ENCODE data around the gene INPP5A. TPM values are rescaled to one million over a fixed set of nuclear protein-coding genes. Genes with fewer than 3 reads are reported as not detected.
A peak's percentile ranks its signal among the peaks of the same experiment; 100 is the strongest.
"Not testable (repeated sequence)": the region's sequence is repeated elsewhere in the genome, so short reads cannot be mapped to it uniquely, and the experiment has no call there.

Gene INPP5A
- total RNA-seq, 2 donors from 2014 or later: 14.8 to 18.6 TPM

GRCh38 chr10:132790934-132791829 lies 253.6 kb downstream of the INPP5A start:
- Mint-ChIP-seq H3K4me3 (no peak overlapping the region), H3K27ac (no peak overlapping the region), H3K27me3 (peaks cover 0 to 3% of the 10 kb centered on the region in 2 donors), H3K4me1 (ENCODE audit: low read depth in 2 of 2) (no peaks in the 10 kb centered on the region), H3K9me3 (no peaks in the 10 kb centered on the region), H3K36me3 (no peaks in the 10 kb centered on the region)
- ATAC-seq (no peak), DNase-seq (ENCODE audit: low spot score) (no peak)

- H3K4me1 Mint-ChIP-seq (ENCODE audit: low read depth in 2 of 2): not testable (repeated sequence)
Observed at GRCh38 chr10:132792099-132792498, 254.5 kb downstream of the INPP5A start.

GRCh38 chr10:132792796-132793195 lies 255.2 kb downstream of the INPP5A start:
- ATAC-seq: no peak
- Mint-ChIP-seq H3K27me3 (peaks cover 0 to 3% of the 10 kb centered on the region in 2 donors), H3K9me3 (no peaks in the 10 kb centered on the region), H3K4me1 (ENCODE audit: low read depth in 2 of 2) (no peaks in the 10 kb centered on the region), H3K36me3 (no peaks in the 10 kb centered on the region), H3K27ac (no peak overlapping the region), H3K4me3 (no peak overlapping the region)
- no peak for DNase-seq (ENCODE audit: low spot score)

More at GRCh38 chr10:132792099-132792498, 254.5 kb downstream of the INPP5A start:
- not testable (repeated sequence) for H3K27me3 Mint-ChIP-seq; H3K36me3 Mint-ChIP-seq; H3K9me3 Mint-ChIP-seq; H3K4me3 Mint-ChIP-seq; DNase-seq (ENCODE audit: low spot score); ATAC-seq; H3K27ac Mint-ChIP-seq

- DNase-seq (ENCODE audit: low spot score): no peak
- no peak for ATAC-seq
- no peaks in the 10 kb centered on the region for H3K4me1 Mint-ChIP-seq (ENCODE audit: low read depth in 2 of 2)
- H3K4me3 Mint-ChIP-seq: no peak overlapping the region
- no peak overlapping the region for H3K27ac Mint-ChIP-seq
- no peaks in the 10 kb centered on the region for H3K9me3 Mint-ChIP-seq
- H3K36me3 Mint-ChIP-seq: no peaks in the 10 kb centered on the region
- peaks cover 0 to 3% of the 10 kb centered on the region in 2 donors for H3K27me3 Mint-ChIP-seq
Observed at GRCh38 chr10:132793213-132793612, 255.6 kb downstream of the INPP5A start.

GRCh38 chr10:132793871-132794849 lies 256.6 kb downstream of the INPP5A start:
- no peak for ATAC-seq
- no peak overlapping the region for H3K4me3 Mint-ChIP-seq
- no peak overlapping the region for H3K27ac Mint-ChIP-seq
- no peaks in the 10 kb centered on the region for H3K9me3 Mint-ChIP-seq
- H3K36me3 Mint-ChIP-seq: no peaks in the 10 kb centered on the region
- H3K27me3 Mint-ChIP-seq: peaks cover 0 to 3% of the 10 kb centered on the region in 2 donors
- no peak for DNase-seq (ENCODE audit: low spot score)
- no peaks in the 10 kb centered on the region for H3K4me1 Mint-ChIP-seq (ENCODE audit: low read depth in 2 of 2)

- DNase-seq (ENCODE audit: low spot score) (peak; percentile 23), ATAC-seq (no peak)
- Mint-ChIP-seq H3K36me3 (no peaks in the 10 kb centered on the region), H3K9me3 (no peaks in the 10 kb centered on the region), H3K27ac (no peak overlapping the region), H3K4me3 (no peak overlapping the region), H3K27me3 (peaks cover 0 to 3% of the 10 kb centered on the region in 2 donors), H3K4me1 (ENCODE audit: low read depth in 2 of 2) (no peaks in the 10 kb centered on the region)
Observed at GRCh38 chr10:132796846-132797245, 259.3 kb downstream of the INPP5A start.

GRCh38 chr10:132797986-132798385 lies 260.4 kb downstream of the INPP5A start:
- H3K4me1 Mint-ChIP-seq (ENCODE audit: low read depth in 2 of 2); DNase-seq (ENCODE audit: low spot score); H3K27me3 Mint-ChIP-seq; H3K4me3 Mint-ChIP-seq; H3K27ac Mint-ChIP-seq; H3K9me3 Mint-ChIP-seq; H3K36me3 Mint-ChIP-seq; ATAC-seq: not testable (repeated sequence)

GRCh38 chr10:132798403-132798802 lies 260.8 kb downstream of the INPP5A start:
- Mint-ChIP-seq H3K4me1 (ENCODE audit: low read depth in 2 of 2) (no peaks in the 10 kb centered on the region), H3K4me3 (no peak overlapping the region), H3K27ac (no peak overlapping the region), H3K9me3 (no peaks in the 10 kb centered on the region), H3K27me3 (no peaks in the 10 kb centered on the region), H3K36me3 (no peaks in the 10 kb centered on the region)
- ATAC-seq (peak in 1 of 2 donors; percentile 12), DNase-seq (ENCODE audit: low spot score) (peak; percentile 47)

GRCh38 chr10:132798876-132799275 lies 261.3 kb downstream of the INPP5A start:
- no peak overlapping the region for H3K4me3 Mint-ChIP-seq
- no peaks in the 10 kb centered on the region for H3K36me3 Mint-ChIP-seq

GRCh38 chr10:132799865-132800264 lies 262.3 kb downstream of the INPP5A start:
- no peaks in the 10 kb centered on the region for H3K4me1 Mint-ChIP-seq (ENCODE audit: low read depth in 2 of 2)
- H3K27ac Mint-ChIP-seq: no peak overlapping the region
- no peaks in the 10 kb centered on the region for H3K36me3 Mint-ChIP-seq
- no peaks in the 10 kb centered on the region for H3K9me3 Mint-ChIP-seq
- ATAC-seq: peak in 1 of 2 donors; percentile 18
- no peak overlapping the region for H3K4me3 Mint-ChIP-seq
- no peaks in the 10 kb centered on the region for H3K27me3 Mint-ChIP-seq
- DNase-seq (ENCODE audit: low spot score): no peak

More at GRCh38 chr10:132798876-132799275, 261.3 kb downstream of the INPP5A start:
- ATAC-seq (peak in 1 of 2 donors; percentile 37), DNase-seq (ENCODE audit: low spot score) (no peak)
- Mint-ChIP-seq H3K4me1 (ENCODE audit: low read depth in 2 of 2) (no peaks in the 10 kb centered on the region), H3K27me3 (no peaks in the 10 kb centered on the region), H3K9me3 (no peaks in the 10 kb centered on the region), H3K27ac (no peak overlapping the region)

- no peak for ATAC-seq
Observed at GRCh38 chr10:132802048-132802447, 264.5 kb downstream of the INPP5A start.

GRCh38 chr10:132802694-132803320 lies 265.2 kb downstream of the INPP5A start:
- Mint-ChIP-seq H3K4me1 (ENCODE audit: low read depth in 2 of 2) (no peaks in the 10 kb centered on the region), H3K27ac (no peak overlapping the region), H3K36me3 (no peaks in the 10 kb centered on the region), H3K9me3 (no peaks in the 10 kb centered on the region), H3K4me3 (no peak overlapping the region), H3K27me3 (no peaks in the 10 kb centered on the region)
- no peak for DNase-seq (ENCODE audit: low spot score)
- no peak for ATAC-seq

More at GRCh38 chr10:132802048-132802447, 264.5 kb downstream of the INPP5A start:
- no peak for DNase-seq (ENCODE audit: low spot score)
- H3K9me3 Mint-ChIP-seq: no peaks in the 10 kb centered on the region
- no peaks in the 10 kb centered on the region for H3K36me3 Mint-ChIP-seq
- no peak overlapping the region for H3K27ac Mint-ChIP-seq
- H3K27me3 Mint-ChIP-seq: no peaks in the 10 kb centered on the region
- H3K4me1 Mint-ChIP-seq (ENCODE audit: low read depth in 2 of 2): no peaks in the 10 kb centered on the region
- H3K4me3 Mint-ChIP-seq: no peak overlapping the region

GRCh38 chr10:132803416-132804210 lies 266.0 kb downstream of the INPP5A start:
- H3K4me3 Mint-ChIP-seq: no peak overlapping the region
- no peak overlapping the region for H3K27ac Mint-ChIP-seq
- no peaks in the 10 kb centered on the region for H3K9me3 Mint-ChIP-seq
- DNase-seq (ENCODE audit: low spot score) (peak; percentile 48), ATAC-seq (no peak)
- H3K27me3 Mint-ChIP-seq: no peaks in the 10 kb centered on the region
- H3K36me3 Mint-ChIP-seq: no peaks in the 10 kb centered on the region
- H3K4me1 Mint-ChIP-seq (ENCODE audit: low read depth in 2 of 2): no peaks in the 10 kb centered on the region
